Measurements from ENCODE around the gene RSPH6A. TPM values are rescaled to one million over a fixed set of nuclear protein-coding genes. Genes with fewer than 3 reads are reported as not detected.

Gene RSPH6A
- total and polyA plus RNA-seq, 2 of the 4 experiments (the other 2 are of a cell fraction) = under 0.01 to 0.09 TPM

GRCh38 chr19:45821570-45821969 is 6.5 kb upstream of the RSPH6A start:
- Histone ChIP-seq H3K36me3 (ENCODE audit: control insufficient read depth, insufficient read depth, low read length) (peaks cover 68% of the 10 kb centered on the region), H3K27ac (ENCODE audit: insufficient read depth, low read length) (no peak overlapping the region), H3K79me1 (ENCODE audit: low read depth in 1 of 2, low read length in 2 of 2) (no peaks in the 10 kb centered on the region; a peak in 1 of 4 replicates), H3K56ac (ENCODE audit: extremely low read depth, insufficient read depth, low read length) (no peak overlapping the region), H4K5ac (ENCODE audit: low read depth, low read length) (no peak overlapping the region), H2AK5ac (ENCODE audit: low read depth, low read length) (no peak overlapping the region), H2BK20ac (ENCODE audit: low read depth, low read length) (no peak overlapping the region), H3K9ac (ENCODE audit: low read depth, low read length) (no peak overlapping the region), H2AK9ac (replicated peaks; ENCODE audit: low read depth, low read length, poor library complexity) (no peak overlapping the region), H3K27me3 (ENCODE audit: control insufficient read depth, insufficient read depth, low read length) (no peaks in the 10 kb centered on the region), H4K20me1 (ENCODE audit: insufficient read depth, low read length) (peaks cover 9% of the 10 kb centered on the region), H2BK120ac (ENCODE audit: low read depth, low read length) (no peak overlapping the region), H3K4me3 (ENCODE audit: insufficient read depth, low read depth, low read length) (no peak overlapping the region), H2BK15ac (ENCODE audit: low read depth, low read length) (no peak overlapping the region), H3K4me2 (ENCODE audit: low read depth, low read length) (no peak overlapping the region), H2AFZ (replicated peaks; ENCODE audit: low read length, poor library complexity) (no peak overlapping the region), H3K4ac (ENCODE audit: low read depth, low read length) (no peak overlapping the region), H2BK5ac (ENCODE audit: low read depth, low read length, poor library complexity, severe bottlenecking) (no peak overlapping the region), H4K8ac (ENCODE audit: low read depth in 2 of 2, low read length in 2 of 2) (no peak overlapping the region), H3K9me1 (ENCODE audit: insufficient read depth, low read length) (no peaks in the 10 kb centered on the region), H3K18ac (ENCODE audit: low read depth, low read length) (no peak overlapping the region), H3K23ac (ENCODE audit: low read depth, low read length) (no peak overlapping the region), H3K9me3 (ENCODE audit: control insufficient read depth, insufficient read depth, low read length) (no peaks in the 10 kb centered on the region), H3K14ac (replicated peaks; ENCODE audit: low read depth, low read length) (no peak overlapping the region), H3K4me1 (ENCODE audit: control insufficient read depth, insufficient read depth, low read length) (no peaks in the 10 kb centered on the region), H4K91ac (ENCODE audit: insufficient read depth, low read depth, low read length) (no peak overlapping the region)
- POLR2A ChIA-PET (ENCODE audit: unreplicated experiment) = no interaction called here
- CTCF ChIA-PET = no interaction called here
- DNase-seq (no peak), ATAC-seq (ENCODE audit: low read depth) (no peak)
- dilution Hi-C loops (cut with HindIII; ENCODE audit: low sequenced_read_pairs, unreplicated experiment) (no loop called here), intact Hi-C loops (cut with micrococcal nuclease) (no loop called here), in situ Hi-C loops (cut with MboI; ENCODE audit: low sequenced_read_pairs) (no loop called here)
- 57% methylated on average over 5 of the region's 10 CpGs; no CpG with 5 or more reads in 1 of the 2 experiments for WGBS, 2 experiments (ENCODE audit: extremely low coverage in 2 of 2, insufficient read length in 1 of 2)
- no TSS peak for BruUV-seq (replicated peaks)
- TF ChIP-seq MAZ (IDR thresholded peaks at IDR 0.05; ENCODE audit: borderline replicate concordance, low read depth, low read length) (no peak), FOS (IDR thresholded peaks at IDR 0.05; ENCODE audit: low read depth, low read length) (no peak), BHLHE40 (IDR thresholded peaks at IDR 0.05; ENCODE audit: low read depth, low read length) (no peak), MXI1 (IDR thresholded peaks at IDR 0.05; ENCODE audit: borderline replicate concordance, low read depth, low read length) (no peak), POLR2A (IDR thresholded peaks at IDR 0.05; ENCODE audit: low read depth, low read length) (no peak), NFE2L2 (IDR thresholded peaks at IDR 0.05; ENCODE audit: low read depth, low read length) (no peak)
- TF ChIP-seq, protein P1, sequence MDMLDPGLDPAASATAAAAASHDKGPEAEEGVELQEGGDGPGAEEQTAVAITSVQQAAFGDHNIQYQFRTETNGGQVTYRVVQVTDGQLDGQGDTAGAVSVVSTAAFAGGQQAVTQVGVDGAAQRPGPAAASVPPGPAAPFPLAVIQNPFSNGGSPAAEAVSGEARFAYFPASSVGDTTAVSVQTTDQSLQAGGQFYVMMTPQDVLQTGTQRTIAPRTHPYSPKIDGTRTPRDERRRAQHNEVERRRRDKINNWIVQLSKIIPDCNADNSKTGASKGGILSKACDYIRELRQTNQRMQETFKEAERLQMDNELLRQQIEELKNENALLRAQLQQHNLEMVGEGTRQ (IDR thresholded peaks at IDR 0.05; ENCODE audit: low read depth, low read length) = no peak
- TF ChIP-seq, protein P2, sequence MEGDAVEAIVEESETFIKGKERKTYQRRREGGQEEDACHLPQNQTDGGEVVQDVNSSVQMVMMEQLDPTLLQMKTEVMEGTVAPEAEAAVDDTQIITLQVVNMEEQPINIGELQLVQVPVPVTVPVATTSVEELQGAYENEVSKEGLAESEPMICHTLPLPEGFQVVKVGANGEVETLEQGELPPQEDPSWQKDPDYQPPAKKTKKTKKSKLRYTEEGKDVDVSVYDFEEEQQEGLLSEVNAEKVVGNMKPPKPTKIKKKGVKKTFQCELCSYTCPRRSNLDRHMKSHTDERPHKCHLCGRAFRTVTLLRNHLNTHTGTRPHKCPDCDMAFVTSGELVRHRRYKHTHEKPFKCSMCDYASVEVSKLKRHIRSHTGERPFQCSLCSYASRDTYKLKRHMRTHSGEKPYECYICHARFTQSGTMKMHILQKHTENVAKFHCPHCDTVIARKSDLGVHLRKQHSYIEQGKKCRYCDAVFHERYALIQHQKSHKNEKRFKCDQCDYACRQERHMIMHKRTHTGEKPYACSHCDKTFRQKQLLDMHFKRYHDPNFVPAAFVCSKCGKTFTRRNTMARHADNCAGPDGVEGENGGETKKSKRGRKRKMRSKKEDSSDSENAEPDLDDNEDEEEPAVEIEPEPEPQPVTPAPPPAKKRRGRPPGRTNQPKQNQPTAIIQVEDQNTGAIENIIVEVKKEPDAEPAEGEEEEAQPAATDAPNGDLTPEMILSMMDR (conservative IDR thresholded peaks at IDR 0.05; ENCODE audit: low read depth, low read length) = no peak

Measured in IMR-90 (cell line).